Osteoblast (primary cell): ENCODE data around the gene UGP2. TPM values are rescaled to one million over a fixed set of nuclear protein-coding genes. Genes with fewer than 3 reads are reported as not detected.
A peak's percentile ranks its signal among the peaks of the same experiment; 100 is the strongest.

ENCODE experiments used
- DNase-seq: peaks from one replicate; pipeline ENCODE4 v3.0.0; 2011; ENCODE audit warnings: low spot score, mixed read lengths; ENCODE audit not compliant: insufficient read length; ENCODE audit errors: missing footprints
- H2AFZ ChIP-seq: 2 replicates; pipeline ENCODE4 v1.6.0; 2011; ENCODE audit warnings: mild to moderate bottlenecking, low read length
- H3K27ac ChIP-seq: 2 replicates; pipeline ENCODE4 v1.5.1; 2011; ENCODE audit warnings: mild to moderate bottlenecking, low read depth, low read length, moderate library complexity
- H3K27me3 ChIP-seq: 2 replicates; pipeline ENCODE4 v1.6.0; 2012; ENCODE audit warnings: mild to moderate bottlenecking, control low read depth, inconsistent platforms, low read length, moderate library complexity; ENCODE audit not compliant: insufficient read depth
- H3K36me3 ChIP-seq: 2 replicates; pipeline ENCODE4 v1.5.1; 2011; ENCODE audit warnings: mild to moderate bottlenecking, low read length, control low read depth, moderate library complexity; ENCODE audit not compliant: insufficient read depth
- H3K4me1 ChIP-seq: 2 replicates; pipeline ENCODE4 v1.5.1; 2011; ENCODE audit warnings: mild to moderate bottlenecking, low read length, control low read depth, moderate library complexity; ENCODE audit not compliant: insufficient read depth
- H3K4me2 ChIP-seq: 2 replicates; pipeline ENCODE4 v1.6.0; 2011; ENCODE audit warnings: mild to moderate bottlenecking, low read length; ENCODE audit not compliant: insufficient read depth
- H3K4me3 ChIP-seq: fragments of 200-600 bp; sonication (generic); 3 replicates; pipeline ENCODE4 v1.5.1; 2012; ENCODE audit warnings: mild to moderate bottlenecking, low read length, inconsistent platforms; ENCODE audit not compliant: insufficient read depth
- H3K79me2 ChIP-seq: 2 replicates; pipeline ENCODE4 v1.6.0; 2012; ENCODE audit warnings: mild to moderate bottlenecking, low read length, control low read depth, inconsistent platforms; ENCODE audit not compliant: insufficient read depth
- H3K9me3 ChIP-seq: 2 replicates; pipeline ENCODE4 v1.5.1; 2011; ENCODE audit warnings: low read depth, low read length, control low read depth
- H4K20me1 ChIP-seq: 2 replicates; pipeline ENCODE4 v1.6.0; 2012; ENCODE audit warnings: mild to moderate bottlenecking, low read length, control low read depth; ENCODE audit not compliant: insufficient read depth
- CTCF ChIP-seq: IDR thresholded peaks from 2 replicates; pipeline ENCODE4 v1.5.1; 2011; ENCODE audit warnings: mild to moderate bottlenecking, low read depth, low read length, moderate library complexity; ENCODE audit errors: extremely low read depth
- total RNA-seq: library from RNA; depleted of rRNA; stranded (reverse); fragments of >200 nt; gene quantifications from 2 replicates; pipeline ENCODE4 v1.2.3, GENCODE V29; 2012

Gene UGP2
- total RNA-seq, 1 donor = 123 TPM

DNA sequence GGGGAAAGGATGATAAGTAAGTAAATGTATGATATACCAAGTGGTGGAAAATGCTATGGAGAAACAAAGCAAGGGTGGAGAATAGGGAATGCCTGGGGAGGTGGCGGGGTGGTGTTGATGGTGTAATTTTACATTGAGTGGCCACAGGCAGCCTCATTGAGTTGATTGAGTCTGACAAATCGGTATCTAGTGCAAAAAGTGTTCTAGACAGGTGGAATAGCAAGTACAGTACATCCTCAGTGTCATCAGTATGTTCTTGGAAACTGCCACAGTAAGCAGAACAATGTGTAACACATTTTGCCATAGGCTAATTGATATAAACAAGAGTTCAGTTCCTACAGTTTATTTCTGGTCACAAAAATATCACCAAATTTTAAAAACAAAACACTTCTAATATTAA lies 46.4 kb downstream of the UGP2 start:
- Histone ChIP-seq H3K27ac (no peak overlapping the region), H3K79me2 (peaks cover 2% of the 10 kb centered on the region), H3K36me3 (peaks cover 72% of the 10 kb centered on the region), H4K20me1 (no peaks in the 10 kb centered on the region), H3K4me2 (no peak overlapping the region), H2AFZ (no peak overlapping the region), H3K4me3 (no peak overlapping the region), H3K9me3 (no peaks in the 10 kb centered on the region), H3K4me1 (no peaks in the 10 kb centered on the region), H3K27me3 (no peaks in the 10 kb centered on the region)
- no peak for DNase-seq
- TF ChIP-seq CTCF = no peak

GRCh38 chr2:63888490-63889402 lies 47.0 kb downstream of the UGP2 start:
- Histone ChIP-seq H3K4me2 (no peak overlapping the region), H3K27ac (no peak overlapping the region), H3K9me3 (no peaks in the 10 kb centered on the region), H2AFZ (no peak overlapping the region), H3K27me3 (no peaks in the 10 kb centered on the region), H3K4me3 (no peak overlapping the region), H3K4me1 (no peaks in the 10 kb centered on the region), H3K36me3 (peaks cover 72% of the 10 kb centered on the region), H4K20me1 (no peaks in the 10 kb centered on the region), H3K79me2 (no peaks in the 10 kb centered on the region)
- TF ChIP-seq CTCF = peak; percentile 81
- peak; percentile 79 for DNase-seq

- no peaks in the 10 kb centered on the region for H3K79me2 ChIP-seq
- H3K4me1 ChIP-seq = no peaks in the 10 kb centered on the region
- DNase-seq = no peak
- H3K4me3 ChIP-seq = no peak overlapping the region
- no peaks in the 10 kb centered on the region for H4K20me1 ChIP-seq
- no peaks in the 10 kb centered on the region for H3K9me3 ChIP-seq
- H3K4me2 ChIP-seq = no peak overlapping the region
- peaks cover 62% of the 10 kb centered on the region for H3K36me3 ChIP-seq
- no peaks in the 10 kb centered on the region for H3K27me3 ChIP-seq
- no peak for TF ChIP-seq CTCF
- H2AFZ ChIP-seq = no peak overlapping the region
- H3K27ac ChIP-seq = no peak overlapping the region
Measured at GRCh38 chr2:63890678-63891077, 49.0 kb downstream of the UGP2 start.

DNA sequence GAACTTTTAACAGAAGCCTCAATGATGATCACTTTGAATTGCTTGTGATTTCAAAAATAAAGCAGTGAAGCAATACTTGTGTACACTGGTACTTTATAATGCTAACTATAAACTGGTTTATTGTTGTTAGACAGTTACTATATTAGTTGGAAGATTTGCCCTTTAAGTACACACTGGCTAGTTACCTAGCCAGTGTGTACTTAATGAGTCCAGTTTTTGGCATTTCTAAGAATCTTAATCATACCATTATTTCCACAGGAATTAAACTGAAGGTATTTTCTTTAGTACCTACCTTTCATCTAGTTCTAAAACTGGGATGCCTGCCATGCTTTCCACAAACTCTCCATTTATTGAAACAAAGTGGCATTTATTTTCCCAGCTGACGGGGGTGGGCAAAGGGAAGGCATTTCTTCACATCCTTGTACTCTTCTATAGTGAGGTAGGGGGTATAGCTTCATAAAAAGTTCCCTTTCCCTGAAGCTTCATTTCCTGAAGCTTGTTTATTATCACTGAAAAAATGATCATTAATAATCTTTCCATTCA lies 49.9 kb downstream of the UGP2 start:
- Histone ChIP-seq H3K36me3 (peaks cover 53% of the 10 kb centered on the region), H2AFZ (no peak overlapping the region), H3K4me3 (no peak overlapping the region), H3K27ac (no peak overlapping the region), H3K27me3 (no peaks in the 10 kb centered on the region), H3K79me2 (no peaks in the 10 kb centered on the region), H3K4me1 (no peaks in the 10 kb centered on the region), H3K9me3 (no peaks in the 10 kb centered on the region), H4K20me1 (no peaks in the 10 kb centered on the region), H3K4me2 (no peak overlapping the region)
- no peak for DNase-seq
- TF ChIP-seq CTCF = no peak
